Ishikawa (cell line): ENCODE data around the gene HIPK4.

Experiments used
- CREB1 ChIP-seq: IDR thresholded peaks from 2 replicates; pipeline ENCODE4 v1.6.1; 2012; ENCODE audit warnings: low read depth
- EGR1 ChIP-seq: IDR thresholded peaks from 2 replicates; pipeline ENCODE4 v1.6.1; 2012
- EP300 ChIP-seq: IDR thresholded peaks from 2 replicates; pipeline ENCODE4 v1.6.1; 2012; ENCODE audit warnings: borderline replicate concordance
- MAX ChIP-seq: IDR thresholded peaks from 2 replicates; pipeline ENCODE4 v1.6.1; 2012
- NFIC ChIP-seq: IDR thresholded peaks from 2 replicates; pipeline ENCODE4 v1.6.1; 2012
- REST ChIP-seq: IDR thresholded peaks from 2 replicates; pipeline ENCODE4 v1.6.1; 2012; ENCODE audit warnings: low read depth, mild to moderate bottlenecking
- TAF1 ChIP-seq: IDR thresholded peaks from 2 replicates; pipeline ENCODE4 v1.6.1; 2012; ENCODE audit warnings: low read depth, mild to moderate bottlenecking
- TCF12 ChIP-seq: IDR thresholded peaks from 2 replicates; pipeline ENCODE4 v1.6.1; 2012; ENCODE audit warnings: low read depth
- TEAD4 ChIP-seq: IDR thresholded peaks from 2 replicates; pipeline ENCODE4 v1.6.1; 2012
- YY1 ChIP-seq: IDR thresholded peaks from 2 replicates; pipeline ENCODE4 v1.6.1; 2012; ENCODE audit warnings: low read depth
- TF ChIP-seq, protein P1 (sequence below): IDR thresholded peaks from 2 replicates; pipeline ENCODE4 v1.6.1; 2012

DNA sequence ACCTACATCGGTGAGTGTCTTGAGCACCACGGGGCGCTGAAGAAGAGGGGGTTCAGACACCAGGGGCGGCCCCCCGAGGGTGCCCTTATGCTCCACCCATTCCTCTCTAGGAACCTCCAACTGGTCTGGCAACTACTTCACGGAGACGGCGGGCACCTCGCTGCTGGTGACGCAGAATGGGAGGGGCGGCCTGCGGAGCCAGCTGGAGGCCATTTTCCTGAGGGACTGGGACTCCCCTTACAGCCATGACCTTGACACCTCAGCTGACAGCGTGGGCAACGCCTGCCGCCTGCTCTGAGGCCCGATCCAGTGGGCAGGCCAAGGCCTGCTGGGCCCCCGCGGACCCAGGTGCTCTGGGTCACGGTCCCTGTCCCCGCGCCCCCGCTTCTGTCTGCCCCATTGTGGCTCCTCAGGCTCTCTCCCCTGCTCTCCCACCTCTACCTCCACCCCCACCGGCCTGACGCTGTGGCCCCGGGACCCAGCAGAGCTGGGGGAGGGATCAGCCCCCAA lies 12.1 kb downstream of the HIPK4 start:
- TF ChIP-seq EP300 (no peak), TEAD4 (no peak), EGR1 (no peak), CREB1 (no peak), TAF1 (no peak), NFIC (no peak), YY1 (no peak), REST (no peak), MAX (no peak), TCF12 (no peak)
- TF ChIP-seq, protein P1, sequence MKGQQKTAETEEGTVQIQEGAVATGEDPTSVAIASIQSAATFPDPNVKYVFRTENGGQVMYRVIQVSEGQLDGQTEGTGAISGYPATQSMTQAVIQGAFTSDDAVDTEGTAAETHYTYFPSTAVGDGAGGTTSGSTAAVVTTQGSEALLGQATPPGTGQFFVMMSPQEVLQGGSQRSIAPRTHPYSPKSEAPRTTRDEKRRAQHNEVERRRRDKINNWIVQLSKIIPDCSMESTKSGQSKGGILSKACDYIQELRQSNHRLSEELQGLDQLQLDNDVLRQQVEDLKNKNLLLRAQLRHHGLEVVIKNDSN = no peak
